ENCODE measurements around the gene DCC. TPM values are rescaled to one million over a fixed set of nuclear protein-coding genes. Genes with fewer than 3 reads are reported as not detected.

The DCC gene
- total RNA-seq, 4 donors from 2014 or later, result 0.94 TPM; not detected in 3

DNA sequence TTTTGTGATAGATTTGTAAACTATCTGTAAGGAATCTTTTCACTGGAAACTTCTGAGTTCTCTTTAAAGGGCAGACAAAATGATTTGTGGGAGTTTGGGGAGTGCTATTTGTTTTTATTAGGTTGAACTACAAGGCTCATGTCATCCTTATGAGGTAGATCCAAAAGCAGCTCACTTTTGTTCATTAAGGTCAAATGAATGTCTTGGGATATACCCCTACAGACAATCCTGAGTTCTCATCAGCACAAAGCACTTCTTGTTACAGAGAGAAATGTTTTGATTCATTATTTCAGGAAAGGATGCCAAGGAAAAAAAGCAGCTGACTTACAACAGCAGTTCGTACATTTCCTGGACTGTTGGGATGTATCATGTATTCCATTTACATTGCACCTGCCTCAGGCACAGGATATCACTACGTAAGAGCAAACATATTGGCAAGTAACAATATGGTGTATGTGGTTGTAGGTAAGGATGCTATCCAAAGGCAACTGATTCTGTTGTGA is 68.9 kb downstream of the DCC start:
- H3K27ac ChIP-seq, result no peak overlapping the region
- no peak for DNase-seq
- no peak overlapping the region for H3K4me3 ChIP-seq (replicated peaks in 1 of 3)
- H3K9me3 ChIP-seq, result no peaks in the 10 kb centered on the region
- WGBS, 2 donors, result 71 to 79% methylated on average over 2 of the region's 2 CpGs
- intact Hi-C loops (cut with DNase I), result no loop called here
- no peaks in the 10 kb centered on the region for H3K36me3 ChIP-seq
- H3K4me1 ChIP-seq, result no peaks in the 10 kb centered on the region
- H3K27me3 ChIP-seq, result no peaks in the 10 kb centered on the region
- no peak for TF ChIP-seq POLR2A (IDR thresholded peaks at IDR 0.05)
- TF ChIP-seq, protein P1, sequence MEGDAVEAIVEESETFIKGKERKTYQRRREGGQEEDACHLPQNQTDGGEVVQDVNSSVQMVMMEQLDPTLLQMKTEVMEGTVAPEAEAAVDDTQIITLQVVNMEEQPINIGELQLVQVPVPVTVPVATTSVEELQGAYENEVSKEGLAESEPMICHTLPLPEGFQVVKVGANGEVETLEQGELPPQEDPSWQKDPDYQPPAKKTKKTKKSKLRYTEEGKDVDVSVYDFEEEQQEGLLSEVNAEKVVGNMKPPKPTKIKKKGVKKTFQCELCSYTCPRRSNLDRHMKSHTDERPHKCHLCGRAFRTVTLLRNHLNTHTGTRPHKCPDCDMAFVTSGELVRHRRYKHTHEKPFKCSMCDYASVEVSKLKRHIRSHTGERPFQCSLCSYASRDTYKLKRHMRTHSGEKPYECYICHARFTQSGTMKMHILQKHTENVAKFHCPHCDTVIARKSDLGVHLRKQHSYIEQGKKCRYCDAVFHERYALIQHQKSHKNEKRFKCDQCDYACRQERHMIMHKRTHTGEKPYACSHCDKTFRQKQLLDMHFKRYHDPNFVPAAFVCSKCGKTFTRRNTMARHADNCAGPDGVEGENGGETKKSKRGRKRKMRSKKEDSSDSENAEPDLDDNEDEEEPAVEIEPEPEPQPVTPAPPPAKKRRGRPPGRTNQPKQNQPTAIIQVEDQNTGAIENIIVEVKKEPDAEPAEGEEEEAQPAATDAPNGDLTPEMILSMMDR (IDR thresholded peaks at IDR 0.05), result no peak

DNA sequence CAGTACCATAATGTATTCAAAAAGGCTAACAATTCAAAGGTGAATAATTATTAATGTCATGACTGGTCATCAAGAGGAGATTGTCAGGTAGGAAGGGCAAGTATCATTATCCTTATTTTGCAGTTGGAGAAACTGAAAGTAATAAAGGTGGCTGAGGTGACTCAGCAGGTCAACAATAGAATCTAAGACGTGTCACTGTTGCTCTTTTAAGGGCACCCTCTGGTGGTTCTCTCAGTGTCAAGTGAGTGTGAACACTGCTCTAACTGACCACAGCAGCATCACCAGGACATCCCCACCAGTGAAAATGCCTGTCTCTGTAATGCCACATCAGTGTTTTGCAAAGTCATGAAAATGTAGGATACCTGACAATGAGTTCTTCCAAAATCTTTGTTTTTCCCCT is 69.7 kb downstream of the DCC start:
- Histone ChIP-seq H3K9me3 (no peaks in the 10 kb centered on the region), H3K36me3 (no peaks in the 10 kb centered on the region), H3K27me3 (no peaks in the 10 kb centered on the region), H3K27ac (no peak overlapping the region), H3K4me3 (replicated peaks in 1 of 3) (no peak overlapping the region), H3K4me1 (no peaks in the 10 kb centered on the region)
- TF ChIP-seq POLR2A (IDR thresholded peaks at IDR 0.05), result no peak
- TF ChIP-seq, protein P1 (IDR thresholded peaks at IDR 0.05), result no peak
- 47 to 57% methylated on average over 1 of the region's 1 CpG for WGBS, 2 donors
- intact Hi-C loops (cut with DNase I), result no loop called here
- no peak for DNase-seq

DNA sequence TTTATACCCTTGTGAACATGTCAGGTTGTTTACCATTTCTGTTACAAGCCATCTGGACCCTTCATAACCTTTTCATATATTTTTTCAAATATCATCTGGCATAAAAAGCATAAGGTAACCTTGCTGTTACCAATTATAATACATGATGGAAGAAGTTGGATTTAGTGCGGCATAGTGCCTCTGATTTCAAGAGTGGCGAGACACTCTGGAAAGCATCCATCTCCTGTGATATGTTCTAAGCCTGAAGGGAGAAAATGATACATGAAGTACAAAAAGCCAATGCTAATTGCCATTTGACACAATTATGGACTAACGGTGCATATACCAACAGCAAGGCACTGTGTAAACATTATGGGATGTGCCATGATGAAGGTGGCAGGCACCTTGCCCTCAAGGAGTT is 75.1 kb downstream of the DCC start:
- no peak for TF ChIP-seq POLR2A (IDR thresholded peaks at IDR 0.05)
- TF ChIP-seq, protein P1 (IDR thresholded peaks at IDR 0.05), result no peak
- 86 to 92% methylated on average over 3 of the region's 3 CpGs for WGBS, 2 donors
- Histone ChIP-seq H3K4me1 (no peaks in the 10 kb centered on the region), H3K36me3 (no peaks in the 10 kb centered on the region), H3K9me3 (no peaks in the 10 kb centered on the region), H3K27me3 (no peaks in the 10 kb centered on the region), H3K27ac (no peak overlapping the region), H3K4me3 (replicated peaks in 1 of 3) (no peak overlapping the region)
- intact Hi-C loops (cut with DNase I), result no loop called here
- no peak for DNase-seq

DNA sequence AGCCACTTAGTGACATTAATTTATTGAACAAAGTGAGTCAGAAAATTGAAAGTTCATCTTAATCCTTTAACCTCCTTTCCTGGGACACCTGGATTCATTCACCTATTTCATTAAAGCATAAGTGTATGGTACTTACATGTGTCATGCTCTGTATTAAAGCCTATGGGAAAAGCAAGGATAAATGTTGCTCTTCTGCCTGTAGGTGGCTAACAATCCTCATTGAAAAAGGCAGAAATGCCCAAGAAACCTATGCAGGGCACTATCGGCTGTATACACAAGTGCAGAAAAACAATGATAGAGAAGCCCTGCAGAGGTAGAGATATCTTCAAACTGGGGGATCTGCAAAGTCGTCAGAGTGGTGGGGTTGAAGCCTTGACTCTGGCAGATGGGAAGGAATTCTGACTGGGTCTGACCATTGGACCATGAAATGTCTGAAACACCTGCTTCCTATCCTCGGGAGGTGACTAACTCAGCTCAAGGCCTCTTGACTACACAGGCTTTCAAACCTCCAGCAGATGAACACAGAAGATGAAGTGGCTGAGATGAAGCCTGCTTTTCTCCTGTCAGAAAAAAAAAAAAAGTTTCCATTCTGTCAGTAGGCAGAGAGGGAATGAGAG is 83.1 kb downstream of the DCC start:
- no peaks in the 10 kb centered on the region for H3K27me3 ChIP-seq
- H3K27ac ChIP-seq, result no peak overlapping the region
- H3K9me3 ChIP-seq, result no peaks in the 10 kb centered on the region
- no peak for DNase-seq
- H3K4me1 ChIP-seq, result no peaks in the 10 kb centered on the region
- intact Hi-C loops (cut with DNase I), result no loop called here
- H3K4me3 ChIP-seq (replicated peaks in 1 of 3), result no peak overlapping the region
- WGBS, 2 donors, result 24 to 28% methylated on average over 3 of the region's 3 CpGs
- no peaks in the 10 kb centered on the region for H3K36me3 ChIP-seq
- no peak for TF ChIP-seq POLR2A (IDR thresholded peaks at IDR 0.05)
- TF ChIP-seq, protein P1 (IDR thresholded peaks at IDR 0.05), result no peak

DNA sequence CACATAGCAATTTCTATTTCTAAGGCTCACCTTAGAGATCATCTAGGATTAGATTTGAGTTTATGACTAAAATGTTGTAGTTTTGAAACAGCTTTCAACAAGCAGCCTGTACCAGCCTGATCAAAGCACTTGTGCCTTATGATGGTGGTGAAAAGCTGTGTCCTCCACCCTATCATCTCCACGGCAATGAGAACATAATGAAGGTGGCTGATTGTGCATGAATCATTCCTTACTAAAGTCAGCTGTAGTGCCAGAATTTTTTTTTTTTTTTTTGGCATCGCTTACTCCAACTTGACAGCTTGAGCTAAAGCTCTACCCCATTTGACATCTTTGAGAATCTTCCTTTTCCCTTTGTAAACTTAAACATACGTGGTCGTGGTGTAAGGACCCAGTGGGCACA is 86.0 kb downstream of the DCC start:
- no peak overlapping the region for H3K4me3 ChIP-seq (replicated peaks in 1 of 3)
- H3K27me3 ChIP-seq, result no peaks in the 10 kb centered on the region
- no peak for DNase-seq
- H3K4me1 ChIP-seq, result no peaks in the 10 kb centered on the region
- 90 to 92% methylated on average over 4 of the region's 4 CpGs for WGBS, 2 donors
- TF ChIP-seq, protein P1 (IDR thresholded peaks at IDR 0.05), result no peak
- no peak for TF ChIP-seq POLR2A (IDR thresholded peaks at IDR 0.05)
- H3K36me3 ChIP-seq, result no peaks in the 10 kb centered on the region
- no peak overlapping the region for H3K27ac ChIP-seq
- no peaks in the 10 kb centered on the region for H3K9me3 ChIP-seq
- intact Hi-C loops (cut with DNase I), result no loop called here

All from thyroid gland (tissue), 4 donors.